ENCODE data around the gene MTHFD1.

DNA sequence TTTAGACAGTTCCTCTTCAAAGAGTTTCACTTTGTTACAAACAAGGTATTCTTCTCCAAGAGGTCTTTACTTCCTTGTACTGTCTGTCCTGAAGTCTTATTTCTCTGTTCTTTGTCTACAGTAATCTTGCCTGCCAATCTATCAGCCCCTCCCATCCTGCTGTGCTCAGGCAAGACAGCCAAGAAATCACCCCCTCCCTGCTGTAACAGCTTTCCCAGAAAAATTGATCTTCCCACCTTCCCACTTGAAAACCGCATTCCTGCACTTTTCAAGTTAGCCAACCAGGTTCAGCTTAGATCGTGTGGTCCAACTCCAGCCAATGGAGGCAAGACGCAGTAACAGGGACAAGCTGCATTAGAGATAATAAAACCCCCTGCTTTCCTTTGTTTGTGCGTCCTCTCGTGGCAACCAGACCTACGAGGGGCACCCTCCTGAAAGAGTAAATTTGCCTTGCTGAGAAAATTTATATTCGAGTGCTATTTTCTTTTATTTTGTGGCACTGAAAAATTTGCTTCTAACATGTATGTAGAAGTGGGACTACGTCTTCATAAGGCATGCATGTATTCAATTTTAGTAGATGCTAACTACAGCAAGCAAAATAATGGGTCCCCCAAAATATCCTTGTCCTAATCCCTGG is 47.5 kb upstream of the MTHFD1 start:
- TF ChIP-seq, protein P1, sequence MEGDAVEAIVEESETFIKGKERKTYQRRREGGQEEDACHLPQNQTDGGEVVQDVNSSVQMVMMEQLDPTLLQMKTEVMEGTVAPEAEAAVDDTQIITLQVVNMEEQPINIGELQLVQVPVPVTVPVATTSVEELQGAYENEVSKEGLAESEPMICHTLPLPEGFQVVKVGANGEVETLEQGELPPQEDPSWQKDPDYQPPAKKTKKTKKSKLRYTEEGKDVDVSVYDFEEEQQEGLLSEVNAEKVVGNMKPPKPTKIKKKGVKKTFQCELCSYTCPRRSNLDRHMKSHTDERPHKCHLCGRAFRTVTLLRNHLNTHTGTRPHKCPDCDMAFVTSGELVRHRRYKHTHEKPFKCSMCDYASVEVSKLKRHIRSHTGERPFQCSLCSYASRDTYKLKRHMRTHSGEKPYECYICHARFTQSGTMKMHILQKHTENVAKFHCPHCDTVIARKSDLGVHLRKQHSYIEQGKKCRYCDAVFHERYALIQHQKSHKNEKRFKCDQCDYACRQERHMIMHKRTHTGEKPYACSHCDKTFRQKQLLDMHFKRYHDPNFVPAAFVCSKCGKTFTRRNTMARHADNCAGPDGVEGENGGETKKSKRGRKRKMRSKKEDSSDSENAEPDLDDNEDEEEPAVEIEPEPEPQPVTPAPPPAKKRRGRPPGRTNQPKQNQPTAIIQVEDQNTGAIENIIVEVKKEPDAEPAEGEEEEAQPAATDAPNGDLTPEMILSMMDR (conservative IDR thresholded peaks at IDR 0.05) = no peak
- TF ChIP-seq ZFX (IDR thresholded peaks at IDR 0.05) = no peak
